ENCODE results near the gene PLTP. TPM values are rescaled to one million over a fixed set of nuclear protein-coding genes. Genes with fewer than 3 reads are reported as not detected.

Gene PLTP
- total and polyA plus RNA-seq, 2 experiments from 2014 or later, result 108 to 160 TPM

DNA sequence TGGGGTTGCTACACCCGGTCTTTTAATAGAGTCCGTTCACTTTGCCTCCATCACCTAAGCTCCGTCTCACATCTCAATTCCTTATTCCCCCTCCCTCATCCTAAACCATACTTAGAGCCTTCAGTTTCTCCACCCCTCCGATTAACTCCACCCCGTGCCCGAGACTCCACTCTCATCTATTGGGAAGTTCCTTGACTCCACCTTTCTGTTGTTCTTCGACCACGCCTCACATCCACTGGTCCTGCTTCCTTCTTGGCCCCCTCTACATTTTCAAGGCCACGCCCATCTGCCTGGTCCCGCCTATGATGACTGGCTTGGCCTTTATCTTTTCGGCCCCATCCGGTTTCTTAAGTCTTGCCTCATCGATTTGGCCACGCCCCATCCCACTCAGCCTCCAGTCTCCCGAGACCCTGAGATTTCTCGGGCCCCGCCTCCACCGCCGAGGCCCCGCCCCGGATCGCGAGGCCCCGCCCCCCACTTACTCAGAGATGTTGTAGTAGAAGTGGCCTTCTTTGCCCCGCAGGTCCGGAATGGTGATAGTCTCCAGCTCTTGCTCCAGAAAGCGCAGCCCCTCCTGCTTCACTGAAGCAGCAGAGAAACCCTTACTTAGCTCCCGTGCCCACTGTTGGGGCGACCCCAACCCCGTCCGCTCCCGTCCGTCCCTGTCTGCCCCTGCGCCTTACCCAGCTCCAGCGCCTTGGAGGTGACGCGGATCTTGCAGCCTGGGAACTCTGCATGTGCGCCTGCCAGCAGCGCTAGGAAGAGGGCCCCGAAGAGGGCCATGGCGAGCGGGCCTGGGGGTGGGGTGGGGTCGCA lies 1.1 kb downstream of the PLTP start:
- DNase-seq (ENCODE audit: low spot score), result peak; percentile 100
- peak overlapping the region; percentile 73 for H3K27ac ChIP-seq (ENCODE audit: low read depth)
- peak overlapping the region; percentile 91 for H3K4me3 ChIP-seq
- H3K27me3 ChIP-seq (ENCODE audit: insufficient read depth), result no peaks in the 10 kb centered on the region
- Mint-ChIP-seq H3K27me3 (ENCODE audit: insufficient read depth, low read depth, poor library complexity) (peaks cover 13% of the 10 kb centered on the region), H3K4me3 (peak overlapping the region; percentile 87), H3K9me3 (no peaks in the 10 kb centered on the region; the same call in 2 of the 3 replicates), H3K4me1 (peaks cover 11% of the 10 kb centered on the region; the same call in 2 of the 3 replicates), H3K27ac (peak overlapping the region; percentile 94), H3K36me3 (ENCODE audit: low read depth) (peaks cover 43% of the 10 kb centered on the region)
- peaks cover 10% of the 10 kb centered on the region for H3K79me2 ChIP-seq (replicated peaks; ENCODE audit: insufficient read depth)
- H3K4me2 ChIP-seq, result peak overlapping the region; percentile 81
- H3F3A ChIP-seq (replicated peaks; ENCODE audit: low read depth), result peaks cover 8% of the 10 kb centered on the region; the same call in 1 of the 2 replicates
- no peak overlapping the region for H2AFZ ChIP-seq
- peaks cover 5% of the 10 kb centered on the region for H3K36me3 ChIP-seq (ENCODE audit: insufficient read depth)
- H3K9me2 ChIP-seq (ENCODE audit: insufficient read depth), result no peaks in the 10 kb centered on the region
- H3K4me1 ChIP-seq (ENCODE audit: insufficient read depth), result peaks cover 7% of the 10 kb centered on the region; the same call in 1 of the 2 replicates
- ATAC-seq, result peak; percentile 85
- TF ChIP-seq STAT1 (IDR thresholded peaks at IDR 0.05; ENCODE audit: unreplicated experiment) (no peak), POLR2AphosphoS5 (IDR thresholded peaks at IDR 0.05; ENCODE audit: low read depth) (peak; percentile 88)
- TF ChIP-seq, protein P1, sequence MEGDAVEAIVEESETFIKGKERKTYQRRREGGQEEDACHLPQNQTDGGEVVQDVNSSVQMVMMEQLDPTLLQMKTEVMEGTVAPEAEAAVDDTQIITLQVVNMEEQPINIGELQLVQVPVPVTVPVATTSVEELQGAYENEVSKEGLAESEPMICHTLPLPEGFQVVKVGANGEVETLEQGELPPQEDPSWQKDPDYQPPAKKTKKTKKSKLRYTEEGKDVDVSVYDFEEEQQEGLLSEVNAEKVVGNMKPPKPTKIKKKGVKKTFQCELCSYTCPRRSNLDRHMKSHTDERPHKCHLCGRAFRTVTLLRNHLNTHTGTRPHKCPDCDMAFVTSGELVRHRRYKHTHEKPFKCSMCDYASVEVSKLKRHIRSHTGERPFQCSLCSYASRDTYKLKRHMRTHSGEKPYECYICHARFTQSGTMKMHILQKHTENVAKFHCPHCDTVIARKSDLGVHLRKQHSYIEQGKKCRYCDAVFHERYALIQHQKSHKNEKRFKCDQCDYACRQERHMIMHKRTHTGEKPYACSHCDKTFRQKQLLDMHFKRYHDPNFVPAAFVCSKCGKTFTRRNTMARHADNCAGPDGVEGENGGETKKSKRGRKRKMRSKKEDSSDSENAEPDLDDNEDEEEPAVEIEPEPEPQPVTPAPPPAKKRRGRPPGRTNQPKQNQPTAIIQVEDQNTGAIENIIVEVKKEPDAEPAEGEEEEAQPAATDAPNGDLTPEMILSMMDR (conservative IDR thresholded peaks at IDR 0.05; ENCODE audit: low read depth in 2 of 2), result no peak
- TF ChIP-seq, protein P2, sequence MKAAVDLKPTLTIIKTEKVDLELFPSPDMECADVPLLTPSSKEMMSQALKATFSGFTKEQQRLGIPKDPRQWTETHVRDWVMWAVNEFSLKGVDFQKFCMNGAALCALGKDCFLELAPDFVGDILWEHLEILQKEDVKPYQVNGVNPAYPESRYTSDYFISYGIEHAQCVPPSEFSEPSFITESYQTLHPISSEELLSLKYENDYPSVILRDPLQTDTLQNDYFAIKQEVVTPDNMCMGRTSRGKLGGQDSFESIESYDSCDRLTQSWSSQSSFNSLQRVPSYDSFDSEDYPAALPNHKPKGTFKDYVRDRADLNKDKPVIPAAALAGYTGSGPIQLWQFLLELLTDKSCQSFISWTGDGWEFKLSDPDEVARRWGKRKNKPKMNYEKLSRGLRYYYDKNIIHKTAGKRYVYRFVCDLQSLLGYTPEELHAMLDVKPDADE (IDR thresholded peaks at IDR 0.05), result no peak
- H4K20me1 ChIP-seq (replicated peaks; ENCODE audit: insufficient read depth), result peaks cover 9% of the 10 kb centered on the region

DNA sequence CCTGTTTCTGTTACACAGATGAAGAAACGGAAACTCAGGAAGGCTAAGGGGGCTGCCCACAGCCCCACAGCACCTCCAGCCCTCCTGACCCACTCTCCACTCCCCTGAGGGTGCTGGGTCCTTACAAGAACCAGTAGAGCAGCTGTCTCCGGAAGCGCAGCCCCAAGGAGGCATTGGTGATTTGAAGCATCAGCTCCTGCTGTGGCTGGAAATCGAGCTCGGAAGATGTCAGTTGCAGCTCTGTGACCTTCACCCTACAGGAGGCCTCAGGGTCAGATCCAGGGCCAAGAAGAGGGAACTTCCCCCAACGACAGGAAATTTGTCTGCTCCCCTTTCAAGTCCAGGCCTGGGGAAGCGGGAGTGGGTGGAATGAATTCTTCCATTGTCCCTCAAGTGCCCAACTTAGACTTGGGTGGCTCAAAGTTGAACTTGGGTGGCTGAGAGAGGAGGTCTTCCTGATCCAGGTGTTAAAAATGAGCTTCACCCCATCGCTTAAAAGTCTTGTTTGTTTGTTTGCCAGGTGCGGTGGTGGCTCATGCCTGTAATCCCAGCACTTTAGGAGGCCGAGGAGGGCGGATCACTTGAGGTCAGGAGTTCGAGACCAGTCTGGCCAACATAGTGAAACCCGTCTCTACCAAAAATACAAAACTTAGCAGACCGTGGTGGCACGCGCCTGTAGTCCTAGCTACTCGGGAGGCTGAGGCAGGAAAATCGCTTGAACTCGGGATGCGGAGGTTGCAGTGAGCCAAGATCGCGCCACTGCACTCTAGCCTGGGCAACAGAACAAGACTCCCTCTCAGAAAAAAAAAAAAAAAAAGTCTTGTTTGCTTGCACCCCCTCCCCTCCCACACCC lies 1.9 kb downstream of the PLTP start:
- H3K4me1 Mint-ChIP-seq, result peaks cover 14% of the 10 kb centered on the region
- peak overlapping the region; percentile 19; the same call in 1 of the 2 replicates for H3K27ac Mint-ChIP-seq
- peaks cover 11% of the 10 kb centered on the region for H3K36me3 ChIP-seq (ENCODE audit: insufficient read depth)
- H3K27me3 ChIP-seq (ENCODE audit: insufficient read depth), result no peaks in the 10 kb centered on the region
- H3K4me3 ChIP-seq, result no peak overlapping the region
- peaks cover 11% of the 10 kb centered on the region; the same call in 1 of the 2 replicates for H3F3A ChIP-seq (replicated peaks; ENCODE audit: low read depth)
- no peak overlapping the region for H2AFZ ChIP-seq
- no peak overlapping the region for H3K27ac ChIP-seq (ENCODE audit: low read depth)
- H3K9me2 ChIP-seq (ENCODE audit: insufficient read depth), result no peaks in the 10 kb centered on the region
- H3K9me3 Mint-ChIP-seq, result no peaks in the 10 kb centered on the region; the same call in 2 of the 3 replicates
- DNase-seq (ENCODE audit: low spot score), result no peak
- peaks cover 16% of the 10 kb centered on the region for H4K20me1 ChIP-seq (replicated peaks; ENCODE audit: insufficient read depth)
- H3K27me3 Mint-ChIP-seq (ENCODE audit: insufficient read depth, low read depth, poor library complexity), result peaks cover 19% of the 10 kb centered on the region
- ATAC-seq, result no peak
- peaks cover 10% of the 10 kb centered on the region for H3K79me2 ChIP-seq (replicated peaks; ENCODE audit: insufficient read depth)
- H3K4me2 ChIP-seq, result peak overlapping the region; percentile 12; the same call in 1 of the 2 replicates
- peaks cover 7% of the 10 kb centered on the region; the same call in 1 of the 2 replicates for H3K4me1 ChIP-seq (ENCODE audit: insufficient read depth)
- peaks cover 52% of the 10 kb centered on the region for H3K36me3 Mint-ChIP-seq (ENCODE audit: low read depth)
- peak overlapping the region; percentile 87 for H3K4me3 Mint-ChIP-seq
- TF ChIP-seq, protein P3, sequence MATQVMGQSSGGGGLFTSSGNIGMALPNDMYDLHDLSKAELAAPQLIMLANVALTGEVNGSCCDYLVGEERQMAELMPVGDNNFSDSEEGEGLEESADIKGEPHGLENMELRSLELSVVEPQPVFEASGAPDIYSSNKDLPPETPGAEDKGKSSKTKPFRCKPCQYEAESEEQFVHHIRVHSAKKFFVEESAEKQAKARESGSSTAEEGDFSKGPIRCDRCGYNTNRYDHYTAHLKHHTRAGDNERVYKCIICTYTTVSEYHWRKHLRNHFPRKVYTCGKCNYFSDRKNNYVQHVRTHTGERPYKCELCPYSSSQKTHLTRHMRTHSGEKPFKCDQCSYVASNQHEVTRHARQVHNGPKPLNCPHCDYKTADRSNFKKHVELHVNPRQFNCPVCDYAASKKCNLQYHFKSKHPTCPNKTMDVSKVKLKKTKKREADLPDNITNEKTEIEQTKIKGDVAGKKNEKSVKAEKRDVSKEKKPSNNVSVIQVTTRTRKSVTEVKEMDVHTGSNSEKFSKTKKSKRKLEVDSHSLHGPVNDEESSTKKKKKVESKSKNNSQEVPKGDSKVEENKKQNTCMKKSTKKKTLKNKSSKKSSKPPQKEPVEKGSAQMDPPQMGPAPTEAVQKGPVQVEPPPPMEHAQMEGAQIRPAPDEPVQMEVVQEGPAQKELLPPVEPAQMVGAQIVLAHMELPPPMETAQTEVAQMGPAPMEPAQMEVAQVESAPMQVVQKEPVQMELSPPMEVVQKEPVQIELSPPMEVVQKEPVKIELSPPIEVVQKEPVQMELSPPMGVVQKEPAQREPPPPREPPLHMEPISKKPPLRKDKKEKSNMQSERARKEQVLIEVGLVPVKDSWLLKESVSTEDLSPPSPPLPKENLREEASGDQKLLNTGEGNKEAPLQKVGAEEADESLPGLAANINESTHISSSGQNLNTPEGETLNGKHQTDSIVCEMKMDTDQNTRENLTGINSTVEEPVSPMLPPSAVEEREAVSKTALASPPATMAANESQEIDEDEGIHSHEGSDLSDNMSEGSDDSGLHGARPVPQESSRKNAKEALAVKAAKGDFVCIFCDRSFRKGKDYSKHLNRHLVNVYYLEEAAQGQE (IDR thresholded peaks at IDR 0.05; ENCODE audit: unreplicated experiment), result no peak
- TF ChIP-seq POLR2AphosphoS5 (IDR thresholded peaks at IDR 0.05; ENCODE audit: low read depth), result no peak
- TF ChIP-seq STAT1 (IDR thresholded peaks at IDR 0.05; ENCODE audit: unreplicated experiment), result no peak
- TF ChIP-seq, protein P2 (IDR thresholded peaks at IDR 0.05), result no peak
- TF ChIP-seq, protein P1 (conservative IDR thresholded peaks at IDR 0.05; ENCODE audit: low read depth in 2 of 2), result no peak
- no peak for TF ChIP-seq NANOG (IDR thresholded peaks at IDR 0.05; ENCODE audit: borderline replicate concordance)
- TF ChIP-seq JUNB (IDR thresholded peaks at IDR 0.05; ENCODE audit: unreplicated experiment), result no peak
